D341Med (cell line): Measurements from ENCODE around the gene BBS4.

Source experiments
- DNase-seq: peaks from one replicate; pipeline ENCODE4 v3.0.0; 2012; ENCODE audit warnings: low spot score

BBS4 gene

DNA sequence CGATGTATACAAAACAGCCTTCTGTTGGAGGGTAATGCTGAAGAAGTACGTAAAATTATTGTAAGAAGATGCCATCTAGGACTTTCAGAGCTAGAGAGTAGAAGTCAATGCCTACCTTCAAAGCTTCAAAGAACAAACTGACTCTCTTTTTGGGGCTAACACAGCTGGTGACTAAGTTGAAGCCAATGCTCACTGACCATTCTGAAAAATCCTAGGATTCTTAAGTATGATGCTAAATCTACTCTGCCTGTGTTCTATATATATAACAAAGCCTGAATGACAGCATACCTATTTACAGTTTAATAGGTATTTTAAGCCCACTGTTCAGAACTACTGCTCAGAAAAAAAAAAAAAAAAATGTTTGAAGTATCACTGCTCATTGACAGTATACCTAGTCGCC lies 78.6 kb downstream of the BBS4 start:
- DNase-seq = no peak

DNA sequence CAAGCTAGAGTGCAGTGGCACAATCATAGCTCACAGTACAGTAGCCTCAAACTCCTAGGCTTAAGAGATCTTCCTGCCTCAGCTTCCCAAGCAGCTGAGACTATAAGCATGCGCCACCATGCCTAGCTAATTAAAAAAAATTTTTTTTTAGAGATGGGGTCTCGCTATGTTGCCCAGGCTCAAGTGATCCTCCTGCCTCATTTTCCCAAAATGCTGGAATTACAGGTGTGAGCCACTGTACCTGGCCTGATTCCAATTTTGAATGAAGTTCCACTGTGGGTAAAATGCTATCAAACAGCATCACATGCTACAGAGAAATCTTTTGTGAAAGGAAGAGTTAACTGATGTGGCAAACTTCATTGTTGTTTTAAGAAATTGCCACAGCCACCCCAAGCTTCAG lies 80.0 kb downstream of the BBS4 start:
- no peak for DNase-seq

DNA sequence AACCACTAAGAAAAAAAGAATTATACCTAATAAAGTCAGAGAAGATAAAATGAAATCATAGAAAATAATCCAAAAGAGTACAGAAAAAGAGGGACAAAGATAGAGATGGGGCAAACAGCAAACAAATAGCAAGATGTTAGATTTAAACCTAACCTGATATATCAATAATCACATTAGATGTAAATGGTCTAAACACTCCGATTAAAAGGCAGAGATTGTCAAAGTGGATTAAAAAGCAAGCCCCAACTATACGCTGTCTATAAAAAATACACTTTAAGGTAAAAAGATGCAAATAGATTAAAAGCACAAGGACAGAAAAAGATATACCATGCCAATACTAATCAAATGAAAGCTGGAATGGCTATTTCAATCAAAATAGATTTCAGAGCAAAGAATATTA lies 80.8 kb downstream of the BBS4 start:
- no peak for DNase-seq

- DNase-seq = no peak
Measured at GRCh38 chr15:72770673-72771328, 84.8 kb downstream of the BBS4 start.

- no peak for DNase-seq
Measured at GRCh38 chr15:72771329-72771725, 85.3 kb downstream of the BBS4 start.

GRCh38 chr15:72774696-72775383 lies 88.8 kb downstream of the BBS4 start:
- DNase-seq = no peak

GRCh38 chr15:72778796-72779195 lies 92.8 kb downstream of the BBS4 start:
- DNase-seq = no peak

GRCh38 chr15:72781631-72782030 lies 95.6 kb downstream of the BBS4 start:
- DNase-seq = no peak

DNA sequence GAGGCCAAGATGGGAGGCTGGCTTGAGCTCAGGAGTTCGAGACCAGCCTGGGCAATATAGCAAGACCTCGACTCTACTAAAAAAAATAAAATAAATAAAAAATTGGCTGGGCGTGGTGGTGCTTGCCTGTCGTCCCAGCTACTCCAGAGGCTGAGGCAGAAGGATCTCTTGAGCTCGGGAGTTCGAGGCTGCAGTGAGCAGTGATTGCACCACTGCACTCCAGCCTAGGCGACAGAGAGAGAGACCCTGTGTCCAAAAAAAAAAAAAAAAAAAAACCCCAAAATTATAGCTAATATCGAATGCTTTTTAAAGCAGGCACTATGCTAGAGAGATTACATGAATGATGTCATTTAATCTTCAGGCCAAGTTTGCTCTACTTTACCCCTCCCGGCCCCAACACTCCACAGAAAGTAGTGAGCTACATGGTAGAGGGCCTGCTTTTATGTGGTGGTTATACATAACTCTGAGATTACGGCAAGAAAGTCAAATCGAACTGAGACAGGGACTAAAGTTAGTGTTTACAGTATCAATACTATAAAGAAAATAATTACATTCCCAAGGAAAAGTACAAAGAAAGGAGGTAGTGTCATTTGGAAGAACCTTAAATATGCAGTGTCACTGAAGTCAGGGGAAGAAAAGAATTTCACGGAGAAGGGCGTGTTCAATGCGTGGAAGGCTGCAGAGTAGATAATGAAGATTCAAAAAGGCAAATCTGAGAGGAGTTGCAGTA lies 96.4 kb downstream of the BBS4 start:
- no peak for DNase-seq

- DNase-seq = no peak
Measured at GRCh38 chr15:72783004-72783639, 97.1 kb downstream of the BBS4 start.

- DNase-seq = peak; percentile 99
Measured at GRCh38 chr15:72783640-72784455, 97.8 kb downstream of the BBS4 start, which contains the start of gene ADPGK. ADPGK (minus strand) TSS chr15:72783758; CDS start chr15:72783691, 67 bp downstream.

- no peak for DNase-seq
Measured at GRCh38 chr15:72784456-72784876, 98.5 kb downstream of the BBS4 start.

- DNase-seq = no peak
Measured at GRCh38 chr15:72785432-72785831, 99.4 kb downstream of the BBS4 start.

GRCh38 chr15:72785841-72786240 lies 99.8 kb downstream of the BBS4 start:
- no peak for DNase-seq

GRCh38 chr15:72786242-72786641 lies 100.2 kb downstream of the BBS4 start:
- no peak for DNase-seq

- DNase-seq = no peak
Measured at GRCh38 chr15:72786676-72787345, 100.8 kb downstream of the BBS4 start.

GRCh38 chr15:72787526-72787925 lies 101.5 kb downstream of the BBS4 start:
- no peak for DNase-seq
